ENCODE data around the gene SKI. TPM values are rescaled to one million over a fixed set of nuclear protein-coding genes. Genes with fewer than 3 reads are reported as not detected.

The SKI gene
- total RNA-seq, 2 donors from 2014 or later, result 135 to 138 TPM

DNA sequence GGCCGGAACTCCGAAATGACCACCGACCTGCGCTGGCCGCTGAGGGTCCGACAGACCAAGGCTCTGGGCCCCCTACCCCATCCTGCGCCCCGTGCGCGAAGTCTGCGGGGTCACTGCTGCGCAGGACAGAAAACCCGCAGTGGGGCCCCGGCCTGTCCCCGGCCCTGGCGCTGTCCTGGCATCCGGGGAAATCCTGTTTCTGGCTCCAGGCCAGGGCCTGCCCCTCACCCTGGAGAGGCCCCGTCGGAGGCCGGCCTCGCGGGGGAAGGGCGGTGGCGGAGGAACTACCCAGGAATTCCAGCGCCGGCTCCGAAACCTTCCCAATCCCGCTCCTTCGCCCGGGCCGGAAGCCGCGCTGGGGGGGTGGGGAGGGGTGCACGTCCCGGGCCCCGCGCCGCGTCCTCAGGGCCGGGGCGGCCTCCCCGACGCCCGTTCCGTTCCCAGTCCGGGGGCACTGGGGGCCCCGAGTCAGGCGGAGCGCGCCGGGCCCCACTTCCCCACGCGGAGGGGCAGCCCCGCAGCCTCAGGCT lies 86.2 kb downstream of the SKI start:
- peak; percentile 38 for ATAC-seq (ENCODE audit: insufficient number of reproducible peaks, low FRiP score, low read depth)
- peak overlapping the region; percentile 87 to 95 for H3K27ac ChIP-seq
- H3K27me3 ChIP-seq (replicated peaks; ENCODE audit: insufficient read depth), result no peaks in the 10 kb centered on the region
- H3K4me1 ChIP-seq (ENCODE audit: control insufficient read depth in 1 of 2, low read depth in 2 of 2), result peaks cover 39 to 79% of the 10 kb centered on the region in 2 donors
- no peaks in the 10 kb centered on the region for H3K9me3 ChIP-seq
- H3K4me3 ChIP-seq, result peak overlapping the region; percentile 80
- no peak for DNase-seq (ENCODE audit: low spot score)
- TF ChIP-seq, protein P1, sequence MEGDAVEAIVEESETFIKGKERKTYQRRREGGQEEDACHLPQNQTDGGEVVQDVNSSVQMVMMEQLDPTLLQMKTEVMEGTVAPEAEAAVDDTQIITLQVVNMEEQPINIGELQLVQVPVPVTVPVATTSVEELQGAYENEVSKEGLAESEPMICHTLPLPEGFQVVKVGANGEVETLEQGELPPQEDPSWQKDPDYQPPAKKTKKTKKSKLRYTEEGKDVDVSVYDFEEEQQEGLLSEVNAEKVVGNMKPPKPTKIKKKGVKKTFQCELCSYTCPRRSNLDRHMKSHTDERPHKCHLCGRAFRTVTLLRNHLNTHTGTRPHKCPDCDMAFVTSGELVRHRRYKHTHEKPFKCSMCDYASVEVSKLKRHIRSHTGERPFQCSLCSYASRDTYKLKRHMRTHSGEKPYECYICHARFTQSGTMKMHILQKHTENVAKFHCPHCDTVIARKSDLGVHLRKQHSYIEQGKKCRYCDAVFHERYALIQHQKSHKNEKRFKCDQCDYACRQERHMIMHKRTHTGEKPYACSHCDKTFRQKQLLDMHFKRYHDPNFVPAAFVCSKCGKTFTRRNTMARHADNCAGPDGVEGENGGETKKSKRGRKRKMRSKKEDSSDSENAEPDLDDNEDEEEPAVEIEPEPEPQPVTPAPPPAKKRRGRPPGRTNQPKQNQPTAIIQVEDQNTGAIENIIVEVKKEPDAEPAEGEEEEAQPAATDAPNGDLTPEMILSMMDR (IDR thresholded peaks at IDR 0.05), result no peak
- H3K36me3 ChIP-seq, result no peaks in the 10 kb centered on the region

- ATAC-seq (ENCODE audit: insufficient number of reproducible peaks, low FRiP score, low read depth) (no peak), DNase-seq (ENCODE audit: low spot score) (no peak)
- Histone ChIP-seq H3K9me3 (no peaks in the 10 kb centered on the region), H3K4me3 (peak overlapping the region; percentile 80), H3K4me1 (ENCODE audit: control insufficient read depth in 1 of 2, low read depth in 2 of 2) (peaks cover 39 to 78% of the 10 kb centered on the region in 2 donors), H3K36me3 (no peaks in the 10 kb centered on the region), H3K27ac (peak overlapping the region; percentile 87 to 95), H3K27me3 (replicated peaks; ENCODE audit: insufficient read depth) (no peaks in the 10 kb centered on the region)
- TF ChIP-seq, protein P1 (IDR thresholded peaks at IDR 0.05), result peak; percentile 99
These were observed 86.9 kb downstream of the SKI start for GRCh38 chr1:2314803-2315673.

GRCh38 chr1:2315674-2316450 lies 87.7 kb downstream of the SKI start:
- Histone ChIP-seq H3K9me3 (no peaks in the 10 kb centered on the region), H3K27me3 (replicated peaks; ENCODE audit: insufficient read depth) (no peaks in the 10 kb centered on the region), H3K4me1 (ENCODE audit: control insufficient read depth in 1 of 2, low read depth in 2 of 2) (peaks cover 38 to 78% of the 10 kb centered on the region in 2 donors), H3K4me3 (peak overlapping the region; percentile 80), H3K36me3 (no peaks in the 10 kb centered on the region), H3K27ac (peak overlapping the region; percentile 58 to 71)
- TF ChIP-seq, protein P1 (IDR thresholded peaks at IDR 0.05), result no peak
- ATAC-seq (ENCODE audit: insufficient number of reproducible peaks, low FRiP score, low read depth), result no peak
- no peak for DNase-seq (ENCODE audit: low spot score)

- no peaks in the 10 kb centered on the region for H3K36me3 ChIP-seq
- H3K9me3 ChIP-seq, result no peaks in the 10 kb centered on the region
- no peak for DNase-seq (ENCODE audit: low spot score)
- ATAC-seq (ENCODE audit: insufficient number of reproducible peaks, low FRiP score, low read depth), result no peak
- peaks cover 43 to 78% of the 10 kb centered on the region in 2 donors for H3K4me1 ChIP-seq (ENCODE audit: control insufficient read depth in 1 of 2, low read depth in 2 of 2)
- peak overlapping the region; percentile 58 to 71 for H3K27ac ChIP-seq
- TF ChIP-seq, protein P1 (IDR thresholded peaks at IDR 0.05), result no peak
- no peak overlapping the region for H3K4me3 ChIP-seq
- no peaks in the 10 kb centered on the region for H3K27me3 ChIP-seq (replicated peaks; ENCODE audit: insufficient read depth)
These were observed 88.4 kb downstream of the SKI start for GRCh38 chr1:2316451-2316961.

All from thoracic aorta (tissue), 2 donors.